Heart right ventricle (tissue), 16 donors: ENCODE data around the gene TLE5. TPM values are rescaled to one million over a fixed set of nuclear protein-coding genes. Genes with fewer than 3 reads are reported as not detected.

Source experiments
- ATAC-seq, 8 donors: fragments of 200-7000 bp; cut with Tn5 transposase; one replicate each; pipeline ENCODE4 v1.9.1; 2020; ENCODE audit warnings: mild to moderate bottlenecking in 8 of 8, moderate library complexity in 8 of 8, moderate number of reproducible peaks in 1 of 8
- DNase-seq, 2 donors: peaks; one replicate each; pipeline ENCODE4 v3.0.0-alpha.2; 2020
- H3K27ac ChIP-seq, 10 donors: fragments of 200-600 bp; sonication (generic) in 2 of 10; one replicate each; pipeline versions ENCODE4 v1.5.0 to v1.8.0; 2020 to 2022; ENCODE audit warnings: mild to moderate bottlenecking in 3 of 10
- H3K27me3 ChIP-seq, 7 donors: fragments of 200-600 bp; one replicate each; pipeline ENCODE4 v1.8.0; 2021 to 2022; ENCODE audit warnings: mild to moderate bottlenecking in 2 of 7
- H3K36me3 ChIP-seq, 9 donors: fragments of 200-600 bp; sonication (generic) in 1 of 9; one replicate each; pipeline versions ENCODE4 v1.5.0 to v1.8.0; 2020 to 2022; ENCODE audit warnings: mild to moderate bottlenecking in 2 of 9
- H3K4me1 ChIP-seq, 9 donors: fragments of 200-600 bp; sonication (generic) in 1 of 9; one replicate each; pipeline versions ENCODE4 v1.5.0 to v1.8.0; 2020 to 2022; ENCODE audit warnings: mild to moderate bottlenecking in 4 of 9
- H3K4me3 ChIP-seq, 10 donors: fragments of 200-600 bp; sonication (generic) in 2 of 10; one replicate each; pipeline versions ENCODE4 v1.5.0 to v1.8.0; 2020 to 2022; ENCODE audit warnings: mild to moderate bottlenecking in 7 of 10, moderate library complexity in 2 of 10
- H3K9me3 ChIP-seq, 11 donors: fragments of 200-600 bp in 10 of 11; sonication (generic) in 2 of 11; one replicate each; pipeline versions ENCODE4 v1.5.0 to v1.8.0; 2013 to 2022; ENCODE audit warnings: mild to moderate bottlenecking in 2 of 11, control low read depth in 1 of 11, moderate library complexity in 1 of 11
- WGBS, 2 donors: extraction: QIAGEN DNeasy Blood & Tissue Kit; methylation state at CpG; one replicate each; pipeline ENCODE4 v1.1.7; 2013; ENCODE audit warnings: inconsistent platforms in 1 of 2; 5-methylcytosine and 5-hydroxymethylcytosine counted together
- intact Hi-C, 10 donors: fragments of 100-400 bp; cut with DNase I; formaldehyde crosslinking; loops; one replicate each; pipeline versions ENCODE4 v1.11.1 to v1.14.2; 2022
- polyA plus RNA-seq, 2 donors: library from polyadenylated mRNA; stranded (reverse); fragments of 200-250 nt; gene quantifications; one replicate each; pipeline ENCODE4 v1.2.3, GENCODE V29; 2013
- total RNA-seq, 10 donors: library from RNA; stranded (reverse); fragmentation: NEBNext Ultra II Directional in 3 of 10; extraction: Animal tissue kit (Norgen Biotek cat#: 25700) in 3 of 10; gene quantifications; one replicate each; pipeline versions ENCODE4 v1.2.1 to v1.2.4, GENCODE V29; 2021 to 2023
- TF ChIP-seq, protein P1 (sequence below), 9 donors: fragments of 200-600 bp; sonication (generic) in 2 of 9; IDR thresholded peaks; one replicate each; pipeline versions ENCODE4 v1.5.0 to v1.8.0; 2021 to 2022; ENCODE audit warnings: antibody characterized with exemption in 9 of 9, mild to moderate bottlenecking in 5 of 9, moderate library complexity in 1 of 9
- donor health status: Arrhythmogenic right ventricular cardiomyopathy.
- donor health status: ischemic (EF 13 %, LVEDD 7.1; RV severe dilation, severe dysfunction).
- donor health status: healthy with polysubstance abuse.
- donor health status: DM: no; HTN: yes; CAD: no.
- donor health status: DM: no; HTN: no; CAD: no.
- donor health status: ischemic (EF 25% LVEDD 6.9; RV normal size, moderate dysfunction).
- donor health status: ischemic (EF 25% LVEDD 5.7; RV mildly dilated, moderate dysfunction).
- donor health status: healthy.
- donor health status: DM: yes; HTN: yes; CAD: no.
- donor health status: Ischemic cardiomyopathy.
- donor health status: ischemic (EF 35%, LVEDD 5.7; RV mildly dilated, moderate dysfunction).
- donor health status: nonischemic (EF 11% LVEDD 7.7; RV severe dilation, severe dysfunction).
- donor health status: DM: yes; HTN: yes; CAD: no.
- donor health status: PGD.
- donor health status: ischemic (EF 29% LVEDD 5.4; RV normal size, mild dysfunction).
- donor health status: nonischemic (EF 23%, LVEDD 6.1; RV moderate dilation, normal function).

TLE5 gene
- total and polyA plus RNA-seq, 12 donors: 653 to 1,254 (median 758) TPM

DNA sequence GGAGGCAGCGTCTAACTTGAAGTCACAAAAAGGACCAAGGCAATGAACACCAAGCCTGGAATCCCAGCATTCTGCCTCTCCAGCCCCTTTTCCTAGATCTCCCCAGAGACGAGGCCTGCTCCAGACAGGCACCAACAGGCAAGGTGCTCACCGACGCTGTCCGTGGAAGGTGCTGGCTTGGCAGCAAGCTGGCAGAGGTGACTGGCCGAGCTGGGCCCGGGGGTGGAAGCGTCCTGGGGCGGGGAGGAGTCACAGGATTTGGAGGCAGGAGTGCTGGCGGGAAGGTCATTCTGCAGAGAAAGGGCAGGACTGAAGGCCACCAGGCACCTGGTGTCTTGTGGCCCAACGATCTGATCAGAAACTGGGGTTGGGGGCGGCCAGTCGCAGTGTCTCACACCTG is 51.4 kb downstream of the TLE5 start:
- Histone ChIP-seq H3K27ac (no peak overlapping the region), H3K27me3 (no peaks in the 10 kb centered on the region), H3K36me3 (peaks cover 0 to 97% (median 15%) of the 10 kb centered on the region in 9 donors), H3K4me1 (no peaks in the 10 kb centered on the region), H3K9me3 (no peaks in the 10 kb centered on the region), H3K4me3 (no peak overlapping the region)
- intact Hi-C loops: no loop called here
- TF ChIP-seq, protein P1, sequence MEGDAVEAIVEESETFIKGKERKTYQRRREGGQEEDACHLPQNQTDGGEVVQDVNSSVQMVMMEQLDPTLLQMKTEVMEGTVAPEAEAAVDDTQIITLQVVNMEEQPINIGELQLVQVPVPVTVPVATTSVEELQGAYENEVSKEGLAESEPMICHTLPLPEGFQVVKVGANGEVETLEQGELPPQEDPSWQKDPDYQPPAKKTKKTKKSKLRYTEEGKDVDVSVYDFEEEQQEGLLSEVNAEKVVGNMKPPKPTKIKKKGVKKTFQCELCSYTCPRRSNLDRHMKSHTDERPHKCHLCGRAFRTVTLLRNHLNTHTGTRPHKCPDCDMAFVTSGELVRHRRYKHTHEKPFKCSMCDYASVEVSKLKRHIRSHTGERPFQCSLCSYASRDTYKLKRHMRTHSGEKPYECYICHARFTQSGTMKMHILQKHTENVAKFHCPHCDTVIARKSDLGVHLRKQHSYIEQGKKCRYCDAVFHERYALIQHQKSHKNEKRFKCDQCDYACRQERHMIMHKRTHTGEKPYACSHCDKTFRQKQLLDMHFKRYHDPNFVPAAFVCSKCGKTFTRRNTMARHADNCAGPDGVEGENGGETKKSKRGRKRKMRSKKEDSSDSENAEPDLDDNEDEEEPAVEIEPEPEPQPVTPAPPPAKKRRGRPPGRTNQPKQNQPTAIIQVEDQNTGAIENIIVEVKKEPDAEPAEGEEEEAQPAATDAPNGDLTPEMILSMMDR (IDR thresholded peaks at IDR 0.05): no peak
- WGBS, 2 donors: 88 to 93% methylated on average over 13 of the region's 13 CpGs
- ATAC-seq: no peak
- DNase-seq: no peak

DNA sequence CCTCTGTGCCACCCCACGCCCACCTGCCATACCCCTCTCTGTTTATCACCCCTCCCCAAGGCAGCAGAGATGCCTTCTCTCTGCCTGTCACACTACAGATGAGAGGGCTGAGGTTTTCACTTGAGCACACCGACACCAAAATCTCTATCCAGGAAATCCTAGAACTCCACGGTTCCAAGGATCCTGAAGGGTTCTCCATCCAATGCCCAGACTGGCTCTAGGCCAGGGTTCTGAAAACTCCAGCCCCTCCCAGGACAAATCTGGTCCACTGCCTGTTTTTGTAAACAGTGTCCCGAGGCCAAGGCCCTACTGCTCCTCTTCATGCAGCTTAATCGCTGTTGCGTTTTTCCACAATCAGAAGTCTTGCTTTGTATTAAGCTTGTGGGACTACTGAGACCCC is 53.3 kb downstream of the TLE5 start:
- DNase-seq (no peak), ATAC-seq (no peak)
- Histone ChIP-seq H3K36me3 (peaks cover 0 to 99% (median 15%) of the 10 kb centered on the region in 9 donors), H3K9me3 (no peaks in the 10 kb centered on the region), H3K27me3 (no peaks in the 10 kb centered on the region), H3K4me3 (no peak overlapping the region), H3K4me1 (no peaks in the 10 kb centered on the region), H3K27ac (no peak overlapping the region)
- TF ChIP-seq, protein P1 (IDR thresholded peaks at IDR 0.05): no peak
- 89 to 90% methylated on average over 6 of the region's 6 CpGs for WGBS, 2 donors
- intact Hi-C loops: no loop called here

- H3K36me3 ChIP-seq: peaks cover 0 to 98% (median 15%) of the 10 kb centered on the region in 9 donors
- no peak overlapping the region for H3K27ac ChIP-seq
- no peaks in the 10 kb centered on the region for H3K9me3 ChIP-seq
- intact Hi-C loops: no loop called here
- DNase-seq (no peak), ATAC-seq (no peak)
- H3K4me1 ChIP-seq: no peaks in the 10 kb centered on the region
- H3K4me3 ChIP-seq: no peak overlapping the region
- WGBS, 2 donors: 81 to 85% methylated on average over 9 of the region's 9 CpGs
- no peaks in the 10 kb centered on the region for H3K27me3 ChIP-seq
- TF ChIP-seq, protein P1 (IDR thresholded peaks at IDR 0.05): no peak
Measured at GRCh38 chr19:3007975-3008374, 54.3 kb downstream of the TLE5 start.

GRCh38 chr19:3006075-3006767 is 56.1 kb downstream of the TLE5 start:
- ATAC-seq (peak in 2 of 8 donors; percentile 25 to 35), DNase-seq (no peak)
- no peaks in the 10 kb centered on the region for H3K9me3 ChIP-seq

More at GRCh38 chr19:3006075-3006767, 56.1 kb downstream of the TLE5 start:
- 81 to 85% methylated on average over 37 of the region's 37 CpGs for WGBS, 2 donors
- Histone ChIP-seq H3K4me1 (no peaks in the 10 kb centered on the region), H3K36me3 (peaks cover 0 to 96% (median 14%) of the 10 kb centered on the region in 9 donors), H3K27ac (no peak overlapping the region), H3K4me3 (no peak overlapping the region), H3K27me3 (no peaks in the 10 kb centered on the region)
- TF ChIP-seq, protein P1 (IDR thresholded peaks at IDR 0.05): no peak
- intact Hi-C loops: no loop called here
